Natural killer cell (primary cell): ENCODE results near the gene CLEC16A. TPM values are rescaled to one million over a fixed set of nuclear protein-coding genes. Genes with fewer than 3 reads are reported as not detected.

Experiments used
- ATAC-seq, 3 donors: fragments of 150-1000 bp in 2 of 3; fragments of 200-7000 bp in 1 of 3; cut with Tn5 transposase; 1 replicate in 1 of 3; 2 replicates in 2 of 3; pipeline ENCODE4 v1.10.0; 2021; ENCODE audit warnings: mild to moderate bottlenecking in 2 of 3, moderate library complexity in 2 of 3
- DNase-seq, 2 donors: peaks; one replicate each; pipeline versions ENCODE4 v3.0.0 to v3.0.0-alpha.2; 2013 to 2021; ENCODE audit warnings: mixed read lengths in 1 of 2
- H3K27ac ChIP-seq: one replicate; pipeline ENCODE4 v1.5.1; 2013; ENCODE audit warnings: mild to moderate bottlenecking, low read length
- H3K27me3 ChIP-seq: one replicate; pipeline ENCODE4 v1.6.1; 2013; ENCODE audit warnings: low read length; ENCODE audit not compliant: control insufficient read depth, insufficient read depth
- H3K36me3 ChIP-seq: one replicate; pipeline ENCODE4 v1.6.1; 2013; ENCODE audit warnings: low read length; ENCODE audit not compliant: control insufficient read depth, insufficient read depth
- H3K4me1 ChIP-seq: one replicate; pipeline ENCODE4 v1.6.1; 2013; ENCODE audit warnings: low read length; ENCODE audit not compliant: control insufficient read depth, insufficient read depth
- H3K4me3 ChIP-seq: one replicate; pipeline ENCODE4 v1.5.1; 2013; ENCODE audit warnings: low read length
- H3K9me3 ChIP-seq: one replicate; pipeline ENCODE4 v1.6.1; 2013; ENCODE audit warnings: low read length; ENCODE audit not compliant: control insufficient read depth, insufficient read depth
- H3K27ac Mint-ChIP-seq, 2 donors: one replicate each; pipeline ENCODE4 v1.8.0; 2022; ENCODE audit warnings: mild to moderate bottlenecking in 2 of 2, mixed read lengths in 2 of 2, moderate library complexity in 1 of 2
- H3K27me3 Mint-ChIP-seq, 2 donors: one replicate each; pipeline ENCODE4 v1.8.0; 2022; ENCODE audit warnings: low read depth in 2 of 2, mixed read lengths in 2 of 2
- H3K36me3 Mint-ChIP-seq: one replicate; pipeline ENCODE4 v1.8.0; 2022; ENCODE audit warnings: mixed read lengths
- H3K4me1 Mint-ChIP-seq, 2 donors: one replicate each; pipeline ENCODE4 v1.8.0; 2022; ENCODE audit warnings: mixed read lengths in 2 of 2
- H3K4me3 Mint-ChIP-seq: one replicate; pipeline ENCODE4 v1.8.0; 2022; ENCODE audit warnings: mild to moderate bottlenecking, moderate library complexity, mixed read lengths
- H3K9me3 Mint-ChIP-seq, 2 donors: one replicate each; pipeline ENCODE4 v1.8.0; 2022; ENCODE audit warnings: mixed read lengths in 2 of 2
- WGBS: methylation state at CpG from one replicate; pipeline ENCODE4 v1.1.7; 2013; ENCODE audit warnings: missing lambda C conversion rate; ENCODE audit not compliant: insufficient coverage; 5-methylcytosine and 5-hydroxymethylcytosine counted together
- intact Hi-C: fragments of 100-400 bp; cut with micrococcal nuclease; formaldehyde crosslinking; loops from one replicate; pipeline ENCODE4 v1.14.2; 2022
- total RNA-seq, 4 donors: library from RNA; stranded (reverse); fragments of 120-200 nt in 1 of 4; gene quantifications; one replicate each; pipeline versions ENCODE4 v1.2.3 to v1.2.4, GENCODE V29; 2013 to 2022
- TF ChIP-seq, protein P1 (sequence below): fragments of 200-600 bp; IDR thresholded peaks from one replicate; pipeline ENCODE4 v1.8.0; 2022; ENCODE audit warnings: antibody characterized with exemption

Gene CLEC16A
- total RNA-seq, 3 donors from 2014 or later (not counting 1 experiment from before 2014, with no cell fraction given) = 35.9 to 50.5 (median 37.4) TPM

DNA sequence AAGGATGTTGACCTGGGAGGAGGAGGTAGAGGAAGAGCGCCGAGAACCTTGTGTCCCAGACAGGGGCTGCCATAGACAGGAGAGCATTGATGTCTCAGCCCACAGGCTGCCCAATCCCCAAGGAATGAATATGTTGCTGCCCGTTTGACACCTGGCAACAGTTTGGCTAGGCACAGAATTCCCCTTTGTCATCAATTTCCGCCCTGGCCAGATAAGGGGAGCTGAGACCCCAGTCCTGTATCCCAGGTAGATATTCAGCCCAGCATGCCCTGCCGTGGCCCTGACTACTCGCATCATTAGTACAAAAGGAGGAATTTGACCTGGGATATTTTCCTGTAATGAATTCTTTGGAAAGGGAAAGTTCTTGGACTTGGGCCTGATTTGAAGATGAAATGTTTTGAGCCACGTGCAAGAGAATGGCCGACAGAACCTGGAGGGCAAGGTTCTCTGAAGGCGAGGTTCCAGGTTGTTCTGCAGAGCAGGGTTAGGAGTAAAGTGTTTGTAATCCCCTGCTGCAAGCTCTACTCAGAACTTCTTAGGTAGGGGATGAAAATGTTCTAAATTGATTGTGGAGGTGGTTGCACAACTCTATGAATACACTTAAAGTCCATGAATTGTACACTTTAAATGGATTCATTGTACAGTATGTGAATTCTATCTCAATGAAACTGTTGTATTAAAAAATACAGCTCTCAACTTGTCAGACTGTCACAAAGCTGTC is 202.8 kb downstream of the CLEC16A start:
- no peaks in the 10 kb centered on the region for H3K36me3 Mint-ChIP-seq
- H3K27me3 Mint-ChIP-seq = no peaks in the 10 kb centered on the region
- H3K4me1 Mint-ChIP-seq = peaks cover 17 to 19% of the 10 kb centered on the region in 2 donors
- 97% methylated on average over 9 of the region's 9 CpGs for WGBS
- H3K9me3 Mint-ChIP-seq = no peaks in the 10 kb centered on the region
- no peak for DNase-seq
- Histone ChIP-seq H3K27me3 (no peaks in the 10 kb centered on the region), H3K27ac (no peak overlapping the region), H3K9me3 (no peaks in the 10 kb centered on the region), H3K36me3 (no peaks in the 10 kb centered on the region), H3K4me1 (peaks cover 19% of the 10 kb centered on the region), H3K4me3 (no peak overlapping the region)
- ATAC-seq = no peak
- no peak overlapping the region for H3K4me3 Mint-ChIP-seq
- intact Hi-C loops = no loop called here
- TF ChIP-seq, protein P1, sequence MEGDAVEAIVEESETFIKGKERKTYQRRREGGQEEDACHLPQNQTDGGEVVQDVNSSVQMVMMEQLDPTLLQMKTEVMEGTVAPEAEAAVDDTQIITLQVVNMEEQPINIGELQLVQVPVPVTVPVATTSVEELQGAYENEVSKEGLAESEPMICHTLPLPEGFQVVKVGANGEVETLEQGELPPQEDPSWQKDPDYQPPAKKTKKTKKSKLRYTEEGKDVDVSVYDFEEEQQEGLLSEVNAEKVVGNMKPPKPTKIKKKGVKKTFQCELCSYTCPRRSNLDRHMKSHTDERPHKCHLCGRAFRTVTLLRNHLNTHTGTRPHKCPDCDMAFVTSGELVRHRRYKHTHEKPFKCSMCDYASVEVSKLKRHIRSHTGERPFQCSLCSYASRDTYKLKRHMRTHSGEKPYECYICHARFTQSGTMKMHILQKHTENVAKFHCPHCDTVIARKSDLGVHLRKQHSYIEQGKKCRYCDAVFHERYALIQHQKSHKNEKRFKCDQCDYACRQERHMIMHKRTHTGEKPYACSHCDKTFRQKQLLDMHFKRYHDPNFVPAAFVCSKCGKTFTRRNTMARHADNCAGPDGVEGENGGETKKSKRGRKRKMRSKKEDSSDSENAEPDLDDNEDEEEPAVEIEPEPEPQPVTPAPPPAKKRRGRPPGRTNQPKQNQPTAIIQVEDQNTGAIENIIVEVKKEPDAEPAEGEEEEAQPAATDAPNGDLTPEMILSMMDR = no peak
- H3K27ac Mint-ChIP-seq = no peak overlapping the region

DNA sequence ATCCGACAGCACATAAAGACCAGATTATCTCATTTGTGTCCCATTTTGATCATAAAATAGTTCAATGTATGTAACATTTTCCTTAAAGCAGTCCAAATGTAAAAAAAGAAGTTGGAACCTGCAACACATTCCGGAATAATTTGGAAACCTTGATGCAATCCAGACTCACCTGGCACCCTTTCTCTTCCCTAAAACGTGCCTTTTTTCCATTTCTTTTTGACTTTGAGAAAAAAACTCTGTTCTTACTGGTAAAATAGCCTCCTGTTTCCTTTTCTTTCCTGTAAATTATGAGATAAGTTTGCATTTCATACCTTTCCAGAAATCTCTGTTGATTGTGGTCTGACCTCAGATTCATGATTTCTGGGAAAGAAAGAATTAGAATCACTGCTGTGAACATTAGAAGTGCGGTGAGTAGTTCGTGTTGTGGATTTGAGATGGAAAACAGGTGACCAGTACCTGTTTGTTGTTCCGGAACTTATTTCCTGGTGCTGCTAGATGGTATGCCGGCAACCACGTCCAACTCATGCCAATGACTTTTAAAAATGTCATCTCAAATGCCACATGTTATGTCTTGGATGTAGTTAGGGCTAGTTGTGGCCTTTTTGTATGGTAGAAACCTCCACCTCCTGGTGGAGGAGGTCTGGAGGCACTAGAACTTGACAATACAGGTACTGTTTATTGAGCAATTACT is 203.5 kb downstream of the CLEC16A start:
- H3K27me3 ChIP-seq = no peaks in the 10 kb centered on the region
- H3K4me3 Mint-ChIP-seq = no peak overlapping the region
- H3K4me3 ChIP-seq = no peak overlapping the region
- H3K4me1 ChIP-seq = peaks cover 12% of the 10 kb centered on the region
- ATAC-seq = no peak
- peaks cover 12 to 13% of the 10 kb centered on the region in 2 donors for H3K4me1 Mint-ChIP-seq
- no peaks in the 10 kb centered on the region for H3K27me3 Mint-ChIP-seq
- H3K27ac ChIP-seq = no peak overlapping the region
- H3K27ac Mint-ChIP-seq = no peak overlapping the region
- DNase-seq = no peak
- TF ChIP-seq, protein P1 = no peak
- intact Hi-C loops = no loop called here
- H3K36me3 Mint-ChIP-seq = no peaks in the 10 kb centered on the region
- no peaks in the 10 kb centered on the region for H3K36me3 ChIP-seq
- H3K9me3 ChIP-seq = no peaks in the 10 kb centered on the region
- 95% methylated on average over 8 of the region's 8 CpGs for WGBS
- no peaks in the 10 kb centered on the region for H3K9me3 Mint-ChIP-seq

DNA sequence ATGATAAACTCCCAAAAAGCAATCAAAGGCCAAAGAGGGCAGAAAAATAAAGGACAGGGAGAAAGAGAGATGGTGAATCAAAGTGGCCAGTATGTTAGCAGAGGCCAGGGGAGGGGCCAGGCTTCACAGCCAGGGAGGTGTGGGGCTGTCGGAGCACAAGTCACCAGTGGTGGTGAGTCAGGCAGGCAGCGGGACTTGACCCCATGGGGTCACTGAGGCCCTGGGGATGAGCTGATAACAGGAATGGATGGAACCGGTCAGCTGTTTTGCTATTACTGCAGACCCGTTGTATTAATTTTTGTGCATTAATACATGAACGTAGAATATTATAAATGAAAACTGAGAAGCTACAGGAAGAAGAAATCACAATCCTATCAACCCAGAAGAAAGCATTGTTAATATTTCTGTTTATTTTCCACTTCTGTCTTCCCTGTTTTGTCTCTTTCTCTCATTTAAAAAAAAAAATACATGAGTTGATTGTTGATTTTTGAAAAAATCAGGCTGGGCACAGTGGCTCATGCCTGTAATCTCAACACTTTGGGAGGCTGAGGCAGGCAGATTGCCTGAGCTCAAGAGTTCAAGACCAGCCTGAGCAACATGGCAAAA is 204.8 kb downstream of the CLEC16A start:
- ATAC-seq (no peak), DNase-seq (no peak)
- H3K4me1 Mint-ChIP-seq = peaks cover 0 to 1% of the 10 kb centered on the region in 2 donors
- Histone ChIP-seq H3K9me3 (no peaks in the 10 kb centered on the region), H3K27ac (no peak overlapping the region), H3K27me3 (no peaks in the 10 kb centered on the region), H3K4me1 (peaks cover under 1% of the 10 kb centered on the region), H3K36me3 (no peaks in the 10 kb centered on the region), H3K4me3 (no peak overlapping the region)
- intact Hi-C loops = no loop called here
- H3K9me3 Mint-ChIP-seq = no peaks in the 10 kb centered on the region
- 90% methylated on average over 3 of the region's 5 CpGs for WGBS
- no peaks in the 10 kb centered on the region for H3K27me3 Mint-ChIP-seq
- H3K27ac Mint-ChIP-seq = no peak overlapping the region
- H3K36me3 Mint-ChIP-seq = no peaks in the 10 kb centered on the region
- TF ChIP-seq, protein P1 = no peak
- no peak overlapping the region for H3K4me3 Mint-ChIP-seq
